Measurements from ENCODE around the gene STX18. TPM values are rescaled to one million over a fixed set of nuclear protein-coding genes. Genes with fewer than 3 reads are reported as not detected.

STX18 gene
- 10 to 100 TPM; 16.1 to 41.9 (median 20.5) TPM for total RNA-seq

DNA sequence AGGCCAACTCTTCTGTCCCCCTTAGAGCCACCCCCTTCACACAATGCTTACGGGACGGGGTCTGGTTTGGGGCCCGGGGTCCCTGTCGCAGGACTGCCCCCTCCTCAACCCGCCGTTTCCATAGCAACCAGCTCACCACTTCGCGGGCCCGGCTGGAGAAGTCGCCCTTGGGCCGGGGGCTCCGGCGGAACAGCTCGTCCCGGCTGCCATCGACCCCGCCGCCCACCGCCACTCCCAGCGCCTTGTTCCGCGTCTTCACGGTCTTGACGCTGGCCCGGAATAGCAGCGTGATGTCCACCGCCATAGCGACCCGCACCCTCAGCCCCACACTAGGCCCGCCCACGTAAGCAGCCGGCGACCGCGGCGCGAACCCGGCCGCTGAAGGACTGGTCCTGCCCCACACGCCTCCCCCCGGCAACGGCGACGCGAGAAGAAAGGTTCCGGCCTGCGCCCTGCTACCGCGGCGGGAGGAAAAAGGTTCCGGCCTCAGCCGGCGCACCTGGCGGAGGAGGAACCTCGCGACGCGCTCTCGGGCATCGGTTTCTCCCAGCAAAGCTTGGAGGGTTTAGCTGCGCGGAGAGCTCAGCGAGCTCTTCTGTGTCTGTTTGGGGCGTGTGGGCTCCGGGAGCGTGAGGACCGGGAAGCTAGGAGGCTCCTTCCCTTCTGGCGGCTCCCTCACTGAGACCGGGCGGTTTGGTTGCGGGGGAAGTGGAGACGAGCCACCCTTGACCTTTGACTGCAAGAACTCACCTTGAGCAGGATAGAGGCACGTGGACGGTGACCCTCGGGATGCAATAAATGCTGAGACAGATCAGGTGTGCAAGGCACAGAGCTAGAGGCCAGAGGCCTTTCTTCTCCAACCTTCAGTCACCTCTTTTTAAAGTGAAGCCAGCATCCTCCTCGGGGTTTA is at the start of gene STX18:
STX18 (minus strand) TSS at position 388 of the 910 bp plus-strand sequence; CDS start at position 304, 84 bp downstream.
- TF ChIP-seq, protein P1, sequence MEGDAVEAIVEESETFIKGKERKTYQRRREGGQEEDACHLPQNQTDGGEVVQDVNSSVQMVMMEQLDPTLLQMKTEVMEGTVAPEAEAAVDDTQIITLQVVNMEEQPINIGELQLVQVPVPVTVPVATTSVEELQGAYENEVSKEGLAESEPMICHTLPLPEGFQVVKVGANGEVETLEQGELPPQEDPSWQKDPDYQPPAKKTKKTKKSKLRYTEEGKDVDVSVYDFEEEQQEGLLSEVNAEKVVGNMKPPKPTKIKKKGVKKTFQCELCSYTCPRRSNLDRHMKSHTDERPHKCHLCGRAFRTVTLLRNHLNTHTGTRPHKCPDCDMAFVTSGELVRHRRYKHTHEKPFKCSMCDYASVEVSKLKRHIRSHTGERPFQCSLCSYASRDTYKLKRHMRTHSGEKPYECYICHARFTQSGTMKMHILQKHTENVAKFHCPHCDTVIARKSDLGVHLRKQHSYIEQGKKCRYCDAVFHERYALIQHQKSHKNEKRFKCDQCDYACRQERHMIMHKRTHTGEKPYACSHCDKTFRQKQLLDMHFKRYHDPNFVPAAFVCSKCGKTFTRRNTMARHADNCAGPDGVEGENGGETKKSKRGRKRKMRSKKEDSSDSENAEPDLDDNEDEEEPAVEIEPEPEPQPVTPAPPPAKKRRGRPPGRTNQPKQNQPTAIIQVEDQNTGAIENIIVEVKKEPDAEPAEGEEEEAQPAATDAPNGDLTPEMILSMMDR (IDR thresholded peaks at IDR 0.05): no peak
- TF ChIP-seq EP300 (IDR thresholded peaks at IDR 0.05): no peak
- TF ChIP-seq POLR2AphosphoS5 (IDR thresholded peaks at IDR 0.05): peak; percentile 71 to 98 (median 72)
- TF ChIP-seq POLR2A (IDR thresholded peaks at IDR 0.05): peak in 1 of 2 donors; percentile 63
- DNase-seq (ENCODE audit: low spot score in 2 of 2): peak; percentile 88 to 93
- no peaks in the 10 kb centered on the region for H3K9me3 ChIP-seq
- H3K36me3 ChIP-seq: peaks cover 5% of the 10 kb centered on the region
- WGBS: 0% methylated on average over 30 of the region's 76 CpGs
- peaks cover 36% of the 10 kb centered on the region for H3K4me1 ChIP-seq
- no peaks in the 10 kb centered on the region for H3K27me3 ChIP-seq
- peak within 1 kb of the TSS; percentile 92 for H3K27ac ChIP-seq
- peak within 1 kb of the TSS; percentile 97 for H3K4me3 ChIP-seq

DNA sequence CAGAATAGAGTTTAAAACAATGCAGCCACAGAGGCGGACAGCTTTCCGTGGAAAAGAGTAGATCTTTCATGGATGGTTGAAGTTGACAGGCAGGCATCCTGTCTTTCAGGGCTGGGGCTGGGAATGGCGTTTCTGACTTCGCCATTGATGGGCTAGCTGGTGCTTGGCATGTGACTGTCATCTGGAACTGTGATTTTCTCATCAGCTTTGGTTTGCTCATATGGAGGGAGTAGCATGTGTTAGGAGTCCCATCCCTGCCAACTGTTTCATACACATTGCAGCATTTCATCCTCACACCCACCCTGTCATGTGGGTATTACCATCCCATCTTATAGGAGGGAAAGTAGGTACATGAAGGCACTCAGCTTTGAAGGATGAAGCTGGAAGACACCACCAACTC is 49.2 kb upstream of the STX18 start:
- 66% methylated on average over 4 of the region's 4 CpGs for WGBS
- peaks cover 8% of the 10 kb centered on the region for H3K9me3 ChIP-seq
- H3K27ac ChIP-seq: no peak overlapping the region
- H3K4me1 ChIP-seq: no peaks in the 10 kb centered on the region
- H3K4me3 ChIP-seq: no peak overlapping the region
- no peaks in the 10 kb centered on the region for H3K27me3 ChIP-seq
- no peaks in the 10 kb centered on the region for H3K36me3 ChIP-seq
- TF ChIP-seq POLR2A (IDR thresholded peaks at IDR 0.05) (no peak), EP300 (IDR thresholded peaks at IDR 0.05) (no peak), POLR2AphosphoS5 (IDR thresholded peaks at IDR 0.05) (no peak)
- TF ChIP-seq, protein P1 (IDR thresholded peaks at IDR 0.05): no peak
- no peak for DNase-seq (ENCODE audit: low spot score in 2 of 2)

DNA sequence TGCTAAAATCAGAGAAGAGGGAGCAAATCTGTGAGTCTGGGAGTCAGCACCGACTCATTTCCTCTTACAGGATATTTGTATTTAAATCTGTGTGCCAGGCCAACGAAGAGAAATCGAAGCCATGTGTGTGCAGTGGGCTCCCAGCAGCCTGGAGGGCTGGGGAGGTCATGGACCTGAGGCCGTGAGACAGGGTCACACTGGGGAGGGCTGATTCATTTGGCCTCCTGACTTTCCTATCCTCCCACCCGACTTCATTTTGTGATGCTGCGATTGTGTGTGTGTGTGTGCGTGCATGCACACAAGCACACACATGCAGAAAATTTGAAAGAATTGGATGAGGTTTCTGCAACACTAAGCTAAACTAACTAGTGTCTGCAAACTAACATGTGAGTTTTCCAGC is 48.7 kb upstream of the STX18 start:
- WGBS: 50% methylated on average over 7 of the region's 7 CpGs
- no peak for DNase-seq (ENCODE audit: low spot score in 2 of 2)
- Histone ChIP-seq H3K4me3 (no peak overlapping the region), H3K27ac (no peak overlapping the region), H3K36me3 (no peaks in the 10 kb centered on the region), H3K9me3 (peaks cover 4% of the 10 kb centered on the region), H3K4me1 (no peaks in the 10 kb centered on the region), H3K27me3 (no peaks in the 10 kb centered on the region)
- no peak for TF ChIP-seq POLR2A (IDR thresholded peaks at IDR 0.05)
- no peak for TF ChIP-seq POLR2AphosphoS5 (IDR thresholded peaks at IDR 0.05)
- no peak for TF ChIP-seq EP300 (IDR thresholded peaks at IDR 0.05)
- TF ChIP-seq, protein P1 (IDR thresholded peaks at IDR 0.05): no peak

DNA sequence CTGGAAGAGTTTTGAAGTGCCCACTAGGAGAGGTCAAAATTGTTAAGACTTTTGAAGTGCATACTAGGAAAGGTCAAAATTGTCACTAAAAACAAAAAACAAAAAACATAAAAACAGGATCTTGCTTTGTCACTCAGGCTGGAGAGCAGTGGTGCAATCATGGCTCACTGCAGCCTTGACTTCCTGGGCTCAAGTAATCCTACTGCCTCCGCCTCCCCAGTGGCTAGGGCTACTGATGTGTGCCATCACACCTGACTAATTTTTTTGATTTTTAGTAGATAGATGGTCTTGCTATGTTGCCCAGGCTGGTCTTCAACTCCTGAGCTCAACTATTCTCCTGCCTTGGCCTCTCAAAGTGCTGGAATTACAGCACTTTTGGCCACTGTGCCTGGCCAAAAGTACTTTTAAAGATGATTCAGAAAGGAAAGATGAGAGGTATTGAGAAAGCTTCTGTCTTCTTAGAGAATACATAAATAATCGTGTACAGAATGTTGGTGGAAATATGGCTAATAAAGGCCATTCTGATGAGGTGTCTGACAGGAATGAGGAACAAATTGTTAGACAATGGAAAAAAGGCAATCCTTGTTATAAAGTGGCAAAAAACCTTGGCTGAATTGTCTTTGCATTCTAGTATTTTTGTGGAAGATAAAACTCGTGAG is 43.3 kb upstream of the STX18 start:
- Histone ChIP-seq H3K4me1 (no peaks in the 10 kb centered on the region), H3K4me3 (no peak overlapping the region), H3K27ac (no peak overlapping the region), H3K9me3 (no peaks in the 10 kb centered on the region), H3K27me3 (no peaks in the 10 kb centered on the region), H3K36me3 (no peaks in the 10 kb centered on the region)
- no peak for DNase-seq (ENCODE audit: low spot score in 2 of 2)
- TF ChIP-seq POLR2A (IDR thresholded peaks at IDR 0.05) (no peak), POLR2AphosphoS5 (IDR thresholded peaks at IDR 0.05) (no peak), EP300 (IDR thresholded peaks at IDR 0.05) (no peak)
- TF ChIP-seq, protein P1 (IDR thresholded peaks at IDR 0.05): no peak
- 67% methylated on average over 3 of the region's 3 CpGs for WGBS

DNA sequence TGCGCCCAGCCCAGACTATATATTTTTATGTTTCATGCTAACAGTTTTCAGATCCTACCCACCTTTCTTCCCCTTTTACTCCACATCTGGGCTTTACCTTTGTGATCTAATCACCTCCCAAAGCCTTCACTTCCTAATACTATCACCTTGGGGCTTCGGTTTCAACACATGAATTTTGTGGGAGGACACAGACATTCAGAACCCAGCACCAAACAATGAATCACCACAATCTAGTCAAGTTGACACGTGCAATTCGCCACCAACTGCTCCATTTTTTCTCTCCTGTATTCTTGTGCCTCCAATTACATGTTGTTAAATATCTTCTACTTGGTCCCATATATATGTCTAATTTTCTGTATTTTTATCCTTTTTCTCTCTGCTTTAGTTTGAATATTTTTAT is 41.8 kb upstream of the STX18 start:
- TF ChIP-seq EP300 (IDR thresholded peaks at IDR 0.05): no peak
- TF ChIP-seq, protein P1 (IDR thresholded peaks at IDR 0.05): no peak
- no peak for TF ChIP-seq POLR2A (IDR thresholded peaks at IDR 0.05)
- no peak for TF ChIP-seq POLR2AphosphoS5 (IDR thresholded peaks at IDR 0.05)
- Histone ChIP-seq H3K4me1 (no peaks in the 10 kb centered on the region), H3K36me3 (peaks cover 2% of the 10 kb centered on the region), H3K27me3 (no peaks in the 10 kb centered on the region), H3K4me3 (no peak overlapping the region), H3K9me3 (no peaks in the 10 kb centered on the region), H3K27ac (no peak overlapping the region)
- DNase-seq (ENCODE audit: low spot score in 2 of 2): no peak
- WGBS: 87% methylated on average over 4 of the region's 4 CpGs

All from suprapubic skin (tissue), 4 donors.